Dermis microvascular lymphatic vessel endothelial cell (primary cell): ENCODE measurements around the gene ROPN1L. TPM values are rescaled to one million over a fixed set of nuclear protein-coding genes. Genes with fewer than 3 reads are reported as not detected.

Experiments
- DNase-seq, 2 donors: peaks; one replicate each; pipeline versions ENCODE4 v3.0.0 to v3.0.0-alpha.2; 2010; ENCODE audit warnings: low read depth in 2 of 2
- total RNA-seq: library from RNA; depleted of rRNA; stranded (reverse); fragments of >200 nt; gene quantifications from 2 replicates; pipeline ENCODE4 v1.2.1, GENCODE V29; 2014

ROPN1L gene
- total RNA-seq, 1 donor from 2014 or later = 2.2 TPM

- no peak for DNase-seq
Observed at GRCh38 chr5:10427978-10428377, 13.7 kb upstream of the ROPN1L start.

GRCh38 chr5:10431415-10431814 is 10.3 kb upstream of the ROPN1L start:
- no peak for DNase-seq

- DNase-seq = no peak
Observed at GRCh38 chr5:10432059-10433008, 9.3 kb upstream of the ROPN1L start.

GRCh38 chr5:10434392-10434791 is 7.3 kb upstream of the ROPN1L start:
- no peak for DNase-seq

- no peak for DNase-seq
Observed at GRCh38 chr5:10438301-10438700, 3.4 kb upstream of the ROPN1L start.

GRCh38 chr5:10439692-10440091 is 2.0 kb upstream of the ROPN1L start:
- no peak for DNase-seq

- no peak for DNase-seq
Observed at GRCh38 chr5:10440367-10440990, 1.2 kb upstream of the ROPN1L start.

GRCh38 chr5:10441992-10442435 is 335 bp downstream of the ROPN1L start:
- DNase-seq = peak in 1 of 2 donors; percentile 44

GRCh38 chr5:10442576-10442975 is 897 bp downstream of the ROPN1L start:
- DNase-seq = no peak

- DNase-seq = no peak
Observed at GRCh38 chr5:10445352-10445751, 3.7 kb downstream of the ROPN1L start.

GRCh38 chr5:10446490-10446889 is 4.8 kb downstream of the ROPN1L start:
- DNase-seq = no peak

GRCh38 chr5:10447041-10447440 is 5.4 kb downstream of the ROPN1L start:
- no peak for DNase-seq

- DNase-seq = no peak
Observed at GRCh38 chr5:10448754-10449360, 7.2 kb downstream of the ROPN1L start.

- no peak for DNase-seq
Observed at GRCh38 chr5:10451137-10451824, 9.6 kb downstream of the ROPN1L start.

- peak; percentile 86 to 91 for DNase-seq
Observed at GRCh38 chr5:10452768-10453331, 11.2 kb downstream of the ROPN1L start.

- no peak for DNase-seq
Observed at GRCh38 chr5:10453545-10453944, 11.9 kb downstream of the ROPN1L start.

- DNase-seq = no peak
Observed at GRCh38 chr5:10454591-10455276, 13.1 kb downstream of the ROPN1L start.

- DNase-seq = no peak
Observed at GRCh38 chr5:10455277-10455670, 13.6 kb downstream of the ROPN1L start.

GRCh38 chr5:10456583-10457420 is 15.1 kb downstream of the ROPN1L start:
- DNase-seq = peak in 1 of 2 donors; percentile 40
